HG02973 (cell line): ENCODE data around the gene KLHDC10.
"Not testable (repeated sequence)": the region's sequence is repeated elsewhere in the genome, so short reads cannot be mapped to it uniquely, and the experiment has no call there.

Source experiments
- ATAC-seq: cut with Tn5 transposase; IDR thresholded peaks from one replicate; pipeline ENCODE4 v1.9.1; 2021; ENCODE audit warnings: moderate library complexity; ENCODE audit not compliant: unreplicated experiment

KLHDC10 gene

GRCh38 chr7:130069978-130070860, at the start of gene KLHDC10:
TSS of gene KLHDC10 (plus strand) at chr7:130070534. CDS start at chr7:130070644, 110 bp downstream.
- ATAC-seq = peak; percentile 92

GRCh38 chr7:130021105-130021834, 49.1 kb upstream of the KLHDC10 start:
- no peak for ATAC-seq

DNA sequence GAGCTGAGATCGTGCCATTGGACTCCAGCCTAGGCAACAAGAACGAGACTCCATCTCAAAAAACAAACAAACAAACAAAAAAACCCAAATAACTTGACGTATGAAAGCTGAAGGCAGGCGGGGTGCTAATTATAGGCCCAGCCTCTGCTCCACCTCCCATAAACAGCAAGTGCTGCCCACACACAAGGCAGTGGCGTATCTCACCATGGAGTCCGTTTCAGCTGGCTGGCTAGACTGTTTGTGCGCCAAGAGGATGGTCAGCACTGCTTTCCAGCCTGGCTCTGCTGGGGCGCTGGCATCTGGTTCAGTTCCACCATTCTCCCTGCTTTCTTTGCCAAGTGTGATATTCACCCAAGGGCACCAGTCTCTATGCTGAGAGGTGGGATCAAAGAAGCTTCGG, 48.2 kb upstream of the KLHDC10 start:
- no peak for ATAC-seq

GRCh38 chr7:130022623-130023175, 47.6 kb upstream of the KLHDC10 start:
- ATAC-seq = no peak

- ATAC-seq = no peak
These were observed 45.9 kb upstream of the KLHDC10 start for GRCh38 chr7:130024390-130024789.

DNA sequence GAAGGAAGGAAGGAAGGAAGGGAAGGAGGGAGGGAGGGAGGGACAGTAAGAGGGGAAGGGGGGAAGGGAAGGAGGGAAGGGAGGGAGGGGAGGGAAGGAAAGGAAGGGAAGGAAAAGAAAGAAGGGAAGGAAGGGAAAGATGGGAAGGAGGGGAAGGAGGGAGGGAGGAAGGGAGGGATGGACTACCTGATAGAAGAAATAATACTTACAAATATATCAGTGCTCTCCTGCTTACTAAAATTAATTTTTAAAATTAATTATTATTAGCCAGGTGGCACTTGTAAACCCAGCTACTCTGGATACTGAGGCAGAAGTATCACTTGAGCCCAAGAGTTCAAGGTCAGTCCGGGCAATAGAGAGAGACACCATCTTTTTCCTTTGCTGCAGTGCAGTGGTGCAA, 37.6 kb upstream of the KLHDC10 start:
- ATAC-seq = no peak

DNA sequence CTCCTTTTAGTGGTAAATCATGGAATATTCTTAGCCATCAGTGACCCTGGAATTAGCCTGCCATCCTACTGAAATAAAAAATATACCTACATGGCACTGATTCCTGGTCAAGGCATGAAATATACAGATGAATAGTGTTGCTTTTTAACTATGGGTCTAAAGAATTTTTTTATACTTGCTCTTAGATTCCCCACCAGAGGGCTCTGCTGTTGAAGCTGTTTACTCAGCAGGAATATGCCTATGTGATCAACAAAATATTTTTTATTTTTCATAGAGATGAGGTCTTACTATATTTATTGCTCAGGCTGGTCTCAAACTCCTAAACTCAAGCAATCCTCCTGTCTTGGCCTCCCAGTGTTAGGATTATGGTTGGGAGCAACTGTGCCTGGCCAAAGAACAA, 32.6 kb upstream of the KLHDC10 start:
- ATAC-seq = no peak

- no peak for ATAC-seq
These were observed 29.8 kb upstream of the KLHDC10 start for GRCh38 chr7:130040576-130040975.

DNA sequence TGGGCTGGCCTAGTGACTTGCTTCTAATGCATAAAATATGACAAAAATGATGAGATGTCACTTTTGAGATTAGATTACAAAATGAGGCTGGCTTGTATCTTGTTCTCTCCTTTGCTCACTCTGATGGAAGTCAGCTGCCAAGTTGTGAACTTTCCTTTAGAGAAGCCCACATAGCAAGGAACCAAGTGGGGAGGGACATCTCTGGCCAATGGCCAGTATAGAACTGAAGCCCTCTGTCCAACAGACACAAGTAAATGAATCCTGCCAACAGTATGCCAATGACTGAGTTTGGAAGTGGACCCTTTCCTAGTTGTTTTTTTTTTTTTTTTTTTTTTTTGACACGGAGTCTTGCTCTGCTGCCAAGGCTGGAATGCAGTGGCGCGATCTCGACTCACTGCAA, 22.5 kb upstream of the KLHDC10 start:
- ATAC-seq = no peak

- ATAC-seq = no peak
These were observed 21.4 kb upstream of the KLHDC10 start for GRCh38 chr7:130048906-130049305.

DNA sequence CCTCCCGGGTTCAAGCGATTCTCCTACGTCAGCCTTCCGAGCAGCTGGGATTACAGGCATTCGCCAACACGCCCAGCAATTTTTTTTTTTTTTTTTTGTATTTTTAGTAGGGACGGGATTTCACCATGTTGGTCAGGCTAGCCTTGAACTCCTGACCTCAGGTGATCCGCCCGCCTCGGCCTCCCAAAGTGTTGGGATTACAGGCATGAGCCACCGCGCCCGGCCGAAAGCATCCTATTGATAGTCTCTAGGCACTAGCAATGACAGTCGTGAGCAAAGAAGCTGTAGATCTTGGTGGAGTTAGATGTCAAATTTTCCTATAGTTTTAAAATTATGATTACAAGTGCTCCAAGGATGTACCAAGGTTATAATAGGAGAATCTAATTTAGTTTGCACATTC, 18.1 kb upstream of the KLHDC10 start:
- not testable (repeated sequence) for ATAC-seq

DNA sequence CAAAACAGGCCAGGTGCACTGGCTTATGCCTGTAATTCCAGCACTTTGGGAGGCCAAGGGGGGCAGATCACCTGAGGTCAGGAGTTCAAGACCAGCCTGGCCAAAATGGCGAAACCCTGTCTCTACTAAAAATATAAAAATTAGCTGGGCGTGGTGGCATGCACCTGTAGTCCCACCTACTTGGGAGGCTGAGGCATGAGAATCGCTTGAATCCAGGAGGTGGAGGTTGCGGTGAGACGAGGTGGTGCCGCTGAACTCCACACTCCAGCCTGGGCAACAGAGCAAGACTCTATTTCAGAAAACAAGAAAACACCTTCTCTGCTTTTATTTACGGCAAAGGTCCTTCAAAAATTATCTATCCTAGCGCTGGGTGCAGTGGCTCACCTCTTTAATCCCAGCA, 15.1 kb upstream of the KLHDC10 start:
- not testable (repeated sequence) for ATAC-seq

DNA sequence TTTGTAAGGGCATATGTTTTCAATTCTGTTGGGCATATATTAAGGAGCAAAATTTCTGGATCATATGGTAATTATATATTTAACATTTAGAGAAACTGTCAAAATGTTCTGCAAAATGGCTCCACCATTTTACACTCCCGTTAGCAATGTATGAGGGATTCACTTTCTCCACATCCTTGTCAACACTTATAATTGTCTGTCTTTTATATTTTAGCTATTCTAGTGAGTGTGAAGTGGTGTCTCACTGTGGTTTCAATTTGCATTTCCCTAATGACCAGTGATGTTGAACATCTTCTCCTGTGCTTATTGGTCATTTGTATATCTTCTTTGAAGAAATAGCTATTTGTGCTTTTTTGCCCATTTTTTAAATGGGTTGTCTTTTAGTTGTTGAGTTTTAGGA, 8.1 kb upstream of the KLHDC10 start:
- ATAC-seq = no peak

GRCh38 chr7:130063036-130063435, 7.3 kb upstream of the KLHDC10 start:
- no peak for ATAC-seq

GRCh38 chr7:130064580-130064926, 5.8 kb upstream of the KLHDC10 start:
- not testable (repeated sequence) for ATAC-seq

- no peak for ATAC-seq
These were observed 4.7 kb upstream of the KLHDC10 start for GRCh38 chr7:130065500-130066152.

- no peak for ATAC-seq
These were observed 956 bp upstream of the KLHDC10 start for GRCh38 chr7:130069179-130069977.

GRCh38 chr7:130070861-130071622, 708 bp downstream of the KLHDC10 start:
- peak; percentile 8 for ATAC-seq

- ATAC-seq = no peak
These were observed 1.6 kb downstream of the KLHDC10 start for GRCh38 chr7:130071701-130072622.
